K562 (cell line): Measurements from ENCODE around the gene S100P. TPM values are rescaled to one million over a fixed set of nuclear protein-coding genes. Genes with fewer than 3 reads are reported as not detected.
A peak's percentile ranks its signal among the peaks of the same experiment; 100 is the strongest.

ENCODE experiments used
- ATAC-seq: fragments of 200-7000 bp; cut with Tn5 transposase; 3 replicates; pipeline ENCODE4 v1.9.1; 2020; ENCODE audit warnings: moderate library complexity
- BruUV-seq: library from RNA; stranded (reverse); fragments of 400-500 nt; replicated peaks from 2 replicates; lab custom pipeline; 2021; lab: Mats Ljungman, UMichigan
- CTCF ChIA-PET: fragments of 300-600 bp; formaldehyde crosslinking; extraction: SDS; loops from one replicate; lab custom pipeline; 2021; ENCODE audit warnings: low intra/inter-chr PET ratio; lab: Yijun Ruan, JAX
- POLR2A ChIA-PET: fragments of 300-600, 350-650 bp; sonication (Branson Sonifier 250); formaldehyde crosslinking; extraction: SDS; loops from one replicate; lab custom pipeline; 2021; ENCODE audit warnings: antibody characterized with exemption, inconsistent platforms; lab: Yijun Ruan, JAX
- DNase-seq, 4 experiments: peaks; one replicate each; pipeline versions ENCODE4 v3.0.0 to v3.0.0-alpha.2; 2011 to 2018; ENCODE audit warnings: low spot score in 3 of 4, mixed read lengths in 3 of 4; ENCODE audit errors: extremely low read depth in 1 of 4
- FAIRE-seq: peaks from 2 replicates; lab custom pipeline; 2011; peaks lifted over from hg19 to GRCh38; lab: Jason Lieb, UNC
- H2AFZ ChIP-seq: 2 replicates; pipeline ENCODE4 v1.6.0; 2011; ENCODE audit warnings: low read depth, low read length, control low read depth, inconsistent platforms
- H3K27ac ChIP-seq: fragments of 200-600 bp; 3 replicates; pipeline ENCODE4 v1.8.0; 2011; ENCODE audit warnings: low read depth, mild to moderate bottlenecking, control low read depth, inconsistent platforms, low read length, moderate library complexity, mixed read lengths; ENCODE audit errors: extremely low read depth
- H3K27me3 ChIP-seq, 2 experiments: fragments of 300-600 bp in 1 of 2; 2 replicates in 1 of 2; 3 replicates in 1 of 2; pipeline versions ENCODE4 v1.6.0 to v1.8.0; 2011; ENCODE audit warnings: inconsistent platforms in 2 of 2, low read length in 2 of 2, mild to moderate bottlenecking in 1 of 2, mixed read lengths in 1 of 2, moderate library complexity in 1 of 2; ENCODE audit not compliant: control insufficient read depth in 2 of 2, insufficient read depth in 2 of 2
- H3K36me3 ChIP-seq: fragments of 300-600 bp; 3 replicates; pipeline ENCODE4 v1.8.0; 2011; ENCODE audit warnings: mild to moderate bottlenecking, low read length, inconsistent platforms; ENCODE audit not compliant: control insufficient read depth, insufficient read depth
- H3K4me1 ChIP-seq, 2 experiments: fragments of 200-600 bp in 1 of 2; replicated peaks in 1 of 2; 2 replicates in 1 of 2; 3 replicates in 1 of 2; pipeline versions ENCODE4 v1.5.1 to v1.8.0; 2011; ENCODE audit warnings: inconsistent platforms in 2 of 2, low read length in 2 of 2, mild to moderate bottlenecking in 1 of 2, mixed read lengths in 1 of 2, moderate library complexity in 1 of 2; ENCODE audit not compliant: control insufficient read depth in 2 of 2, insufficient read depth in 2 of 2
- H3K4me2 ChIP-seq: 2 replicates; pipeline ENCODE4 v1.6.1; 2011; ENCODE audit warnings: low read length, control low read depth, inconsistent platforms, mixed read lengths; ENCODE audit not compliant: insufficient read depth
- H3K4me3 ChIP-seq: fragments of 200-600 bp; sonication (generic), shearing (Covaris generic); 2 replicates; pipeline ENCODE4 v1.5.1; 2016; ENCODE audit warnings: control low read depth, inconsistent platforms
- H3K79me2 ChIP-seq: fragments of 200-600 bp; 3 replicates; pipeline ENCODE4 v1.8.0; 2011; ENCODE audit warnings: low read length, inconsistent platforms; ENCODE audit not compliant: control insufficient read depth, insufficient read depth
- H3K9ac ChIP-seq, 2 experiments: 2 replicates each; pipeline versions ENCODE4 v1.6.0 to v1.6.1; 2011; ENCODE audit warnings: low read depth in 2 of 2, low read length in 2 of 2, control low read depth in 1 of 2, inconsistent platforms in 1 of 2, mild to moderate bottlenecking in 1 of 2, mixed read lengths in 1 of 2; ENCODE audit not compliant: insufficient read depth in 1 of 2
- H3K9me1 ChIP-seq: one replicate; pipeline ENCODE4 v1.6.0; 2011; ENCODE audit warnings: inconsistent platforms, mild to moderate bottlenecking, low read length, moderate library complexity; ENCODE audit not compliant: control insufficient read depth, insufficient read depth
- H3K9me3 ChIP-seq: replicated peaks from 2 replicates; pipeline ENCODE4 v1.5.1; 2011; ENCODE audit warnings: low read depth, low read length, inconsistent platforms; ENCODE audit not compliant: control insufficient read depth, insufficient read depth
- H4K20me1 ChIP-seq: replicated peaks from 2 replicates; pipeline ENCODE4 v1.6.1; 2011; ENCODE audit warnings: low read length, inconsistent platforms, mixed read lengths; ENCODE audit not compliant: control insufficient read depth, insufficient read depth
- NR2F6 ChIP-seq: fragments of 450-650 bp; formaldehyde crosslinking; IDR thresholded peaks from 2 replicates; pipeline ENCODE4 v1.4.0; 2020; ENCODE audit warnings: mild to moderate bottlenecking
- ZBTB33 ChIP-seq: sonication (generic); formaldehyde crosslinking; IDR thresholded peaks from 2 replicates; pipeline ENCODE4 v1.8.1; 2023; ENCODE audit warnings: mild to moderate bottlenecking, missing genetic modification reagents
- ZFPM2 ChIP-seq: fragments of 250-450 bp; sonication (Bioruptor Pico); IDR thresholded peaks from 2 replicates; pipeline ENCODE4 v1.5.1; 2022; ENCODE audit warnings: mild to moderate bottlenecking
- WGBS: fragments of 100-300 bp; shearing (Covaris generic); methylation state at CpG from one replicate; pipeline ENCODE4 v1.1.6; 2016; ENCODE audit warnings: low coverage, mixed read lengths; ENCODE audit not compliant: insufficient coverage; ENCODE audit errors: missing lambda C conversion rate; 5-methylcytosine and 5-hydroxymethylcytosine counted together
- in situ Hi-C: fragments of 300-500 bp; cut with MboI; formaldehyde crosslinking; loops from 4 replicates; pipeline ENCODE4 v1.15.0; 2018; ENCODE audit warnings: inconsistent platforms, mixed read lengths
- intact Hi-C: fragments of 100-400 bp; cut with micrococcal nuclease; formaldehyde crosslinking; loops from 2 replicates; pipeline ENCODE4 v1.14.2; 2022
- polyA plus RNA-seq, 8 experiments: library from polyadenylated mRNA; depleted of rRNA in 4 of 8; stranded (reverse) in 5 of 8; unstranded in 3 of 8; fragments of >200 nt; fragmentation: Nextera tagmentation in 2 of 8; fragmentation: Illumina TruSeq in 1 of 8; extraction: Ambion mirVana in 2 of 8; extraction: Trizol in 1 of 8; gene quantifications; 2 replicates each; pipeline versions ENCODE4 v1.2.1 to v1.2.3, GENCODE V29; 2011 to 2014; ENCODE audit warnings: inconsistent platforms in 1 of 8, missing spikeins in 1 of 8
- total RNA-seq, 7 experiments: library from RNA; depleted of rRNA in 6 of 7; stranded (reverse); fragments of >200 nt in 6 of 7; fragmentation: Illumina TruSeq in 2 of 7; extraction: Trizol in 2 of 7; gene quantifications; 2 replicates each; pipeline versions ENCODE4 v1.2.1 to v1.2.3, GENCODE V29; 2011 to 2021; ENCODE audit warnings: low replicate concordance in 1 of 7

Gene S100P
- total and polyA plus RNA-seq, 9 of the 15 experiments (the other 6 are each of a cell fraction or from before 2014, with no cell fraction given) = 4.1 to 23.8 (median 7.5) TPM

- no peak for TF ChIP-seq NR2F6 (CRISPR knock-in tag)
Measured at GRCh38 chr4:6663596-6664393, 29.9 kb upstream of the S100P start (continued).

- Histone ChIP-seq H3K27ac (no peak overlapping the region; the same call in 2 of the 3 replicates), H3K4me3 (no peak overlapping the region), H3K27me3 (0 out of 5 replicates have a peak, but pooled peaks cover 3 to 5% of the 10 kb centered on the region in 2 experiments), H3K9ac (no peak overlapping the region), H3K9me1 (no peaks in the 10 kb centered on the region), H3K36me3 (no peaks in the 10 kb centered on the region), H3K9me3 (0 out of 2 replicates have a peak, but pooled peaks cover 3% of the 10 kb centered on the region), H3K79me2 (no peaks in the 10 kb centered on the region), H3K4me2 (no peak overlapping the region), H3K4me1 (peaks cover 0 to 14% of the 10 kb centered on the region in 2 experiments; a peak in 3 of 5 replicates), H2AFZ (no peak overlapping the region), H4K20me1 (no peaks in the 10 kb centered on the region)
- intact Hi-C loops (no loop called here), in situ Hi-C loops (no loop called here)
- WGBS = 87% methylated on average over 6 of the region's 9 CpGs
- ATAC-seq = no peak
- CTCF ChIA-PET = no interaction called here
- no peak for FAIRE-seq
- peak; percentile 66 for TF ChIP-seq ZBTB33 (CRISPR knock-in tag)
- no peak for TF ChIP-seq ZFPM2 (CRISPR knock-in tag)
- no peak for DNase-seq
- no TSS peak for BruUV-seq
- POLR2A ChIA-PET = no interaction called here
Measured at GRCh38 chr4:6665320-6665654, 28.4 kb upstream of the S100P start.
